Amniotic stem cell (primary cell): ENCODE data around the gene ARHGEF3.
"Not testable (repeated sequence)": the region's sequence is repeated elsewhere in the genome, so short reads cannot be mapped to it uniquely, and the experiment has no call there.

ENCODE experiments used
- DNase-seq: peaks from one replicate; lab custom pipeline; 2025; lab: John Stamatoyannopoulos, UW

ARHGEF3 gene

DNA sequence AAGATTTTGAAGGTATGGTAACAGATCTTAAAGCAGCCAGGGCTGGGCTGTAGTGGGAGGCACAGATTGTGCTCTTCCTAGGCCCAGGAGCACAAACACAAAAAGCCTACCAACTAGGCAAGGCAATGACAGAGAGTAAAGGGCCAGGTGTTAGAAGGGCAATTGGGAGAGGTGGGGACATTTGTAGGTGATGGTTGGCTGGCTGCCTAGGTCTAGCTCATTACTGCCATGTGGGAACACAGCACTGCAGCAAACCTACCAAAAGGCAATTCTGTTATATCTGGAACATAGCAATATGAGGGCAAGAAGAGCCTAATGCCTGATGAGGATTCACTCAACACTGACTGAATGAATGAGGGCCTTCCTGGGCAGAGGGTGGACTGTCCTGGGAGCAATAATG, 30.4 kb downstream of the ARHGEF3 start:
- no peak for DNase-seq

DNA sequence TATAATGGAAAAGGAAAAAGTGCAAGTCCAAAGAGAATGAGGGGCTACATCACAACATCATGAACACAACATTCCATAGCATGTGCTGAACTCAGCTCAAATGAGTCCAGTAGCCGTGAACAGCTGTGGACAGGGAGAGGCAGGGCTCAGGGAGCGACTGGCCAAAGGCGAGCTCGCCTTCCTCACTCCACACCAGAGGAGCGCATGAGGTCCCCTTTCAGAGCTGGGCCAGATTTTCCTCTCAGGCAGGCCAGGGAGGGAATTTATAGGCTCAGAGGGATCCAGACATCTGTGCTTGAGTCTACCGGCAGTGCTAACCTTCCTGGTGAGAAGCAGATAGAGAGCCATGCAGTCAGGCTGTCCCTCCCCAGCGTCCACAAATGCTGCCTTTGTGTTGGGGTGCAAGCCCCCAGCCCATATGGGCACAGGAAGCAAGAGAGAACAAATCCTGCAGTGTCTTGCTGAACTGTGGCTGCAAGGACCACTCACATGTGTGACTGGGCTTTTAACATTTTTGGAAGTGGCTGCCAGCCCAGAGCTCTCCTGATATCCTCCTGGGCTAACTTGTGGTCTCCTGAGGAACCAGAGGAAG, 32.5 kb downstream of the ARHGEF3 start:
- no peak for DNase-seq

DNA sequence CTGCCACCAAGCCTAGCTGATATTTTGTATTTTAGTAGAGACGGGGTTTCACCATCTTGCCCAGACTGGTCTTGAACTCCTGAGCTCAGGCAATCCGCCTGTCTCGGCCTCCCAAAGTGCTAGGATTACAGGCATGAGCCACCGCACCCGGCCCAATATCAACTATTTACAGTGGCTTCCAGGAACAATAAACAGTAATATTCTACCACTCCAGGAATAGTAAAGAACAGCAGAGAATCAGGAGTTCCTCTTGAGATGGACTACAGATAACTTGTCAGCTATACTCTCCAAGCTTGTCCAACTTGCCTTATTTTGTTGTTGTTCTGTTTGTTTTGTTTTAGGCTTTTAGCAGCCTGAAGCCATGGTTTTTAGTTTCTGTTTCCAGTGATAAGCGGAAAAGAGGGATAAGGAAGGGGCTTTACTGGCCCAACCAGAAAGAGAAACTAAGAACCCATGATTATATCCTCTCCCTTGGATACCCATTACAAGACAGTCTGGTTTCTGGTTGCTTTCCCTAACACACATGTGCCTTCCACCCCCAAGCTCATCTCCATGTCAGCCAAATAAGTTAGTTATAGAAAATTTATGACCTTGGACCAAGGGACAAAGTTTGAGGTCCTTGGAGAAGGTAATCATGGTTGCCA, 36.7 kb downstream of the ARHGEF3 start:
- no peak for DNase-seq

GRCh38 chr3:56764184-56764583, 37.6 kb downstream of the ARHGEF3 start:
- DNase-seq, result no peak

GRCh38 chr3:56763233-56763632, 38.5 kb downstream of the ARHGEF3 start:
- no peak for DNase-seq

- DNase-seq, result no peak
Observed at GRCh38 chr3:56762718-56763117, 39.0 kb downstream of the ARHGEF3 start.

DNA sequence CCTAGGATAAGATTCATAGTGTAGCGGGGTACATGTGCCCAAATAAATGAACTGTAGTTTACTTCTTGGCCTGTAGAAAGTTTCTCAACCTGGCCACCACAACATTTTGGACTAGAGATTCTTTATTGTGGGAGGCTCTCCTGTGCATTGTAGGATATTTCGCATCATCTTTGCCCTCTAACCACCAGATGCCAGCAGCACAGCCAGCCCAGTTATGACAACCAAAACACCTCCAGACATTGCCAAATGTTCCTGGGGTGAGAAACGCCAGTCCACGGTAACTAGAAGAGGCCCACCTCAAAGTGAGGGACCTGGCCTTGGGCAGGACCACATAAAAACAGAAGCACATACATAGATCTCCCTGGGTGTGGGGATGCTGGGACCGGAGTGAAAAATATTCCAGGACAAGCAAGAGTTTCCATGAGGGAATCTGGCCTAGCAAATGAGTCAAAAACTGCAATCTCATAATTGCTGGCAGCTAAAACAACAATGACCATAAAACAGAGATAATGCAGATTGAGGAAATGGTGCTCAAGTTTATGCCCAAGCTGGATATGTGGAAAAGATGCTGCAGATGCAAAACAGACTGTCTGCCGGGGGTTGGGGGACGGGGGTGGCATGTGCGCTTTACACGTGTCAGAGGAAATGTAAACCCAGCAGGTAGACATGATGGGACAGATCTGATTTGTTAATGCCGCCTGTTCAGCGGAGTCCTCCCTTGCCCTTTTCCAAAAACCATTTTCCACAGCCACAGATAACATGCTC, 39.7 kb downstream of the ARHGEF3 start:
- peak; percentile 54 for DNase-seq

- no peak for DNase-seq
Observed at GRCh38 chr3:56761023-56761422, 40.7 kb downstream of the ARHGEF3 start.

DNA sequence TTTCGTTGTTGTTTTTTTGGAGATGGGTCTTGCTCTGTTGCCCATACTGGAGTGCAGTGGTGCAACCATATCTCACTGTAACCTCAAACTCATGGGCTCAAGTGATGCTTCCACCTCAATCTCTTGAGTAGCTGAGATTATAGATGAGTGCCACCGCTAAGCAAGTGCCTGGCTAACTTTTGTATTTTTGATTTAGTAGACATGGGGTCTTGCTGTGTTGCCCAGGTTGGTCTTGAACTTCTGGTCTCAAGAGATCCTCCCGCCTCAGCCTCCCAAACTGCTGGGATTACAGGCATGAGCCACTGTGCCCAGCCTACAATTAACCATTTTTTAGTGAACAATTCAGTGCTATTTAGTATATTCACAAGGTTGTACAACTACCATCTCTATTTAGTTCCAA, 42.2 kb downstream of the ARHGEF3 start:
- no peak for DNase-seq

DNA sequence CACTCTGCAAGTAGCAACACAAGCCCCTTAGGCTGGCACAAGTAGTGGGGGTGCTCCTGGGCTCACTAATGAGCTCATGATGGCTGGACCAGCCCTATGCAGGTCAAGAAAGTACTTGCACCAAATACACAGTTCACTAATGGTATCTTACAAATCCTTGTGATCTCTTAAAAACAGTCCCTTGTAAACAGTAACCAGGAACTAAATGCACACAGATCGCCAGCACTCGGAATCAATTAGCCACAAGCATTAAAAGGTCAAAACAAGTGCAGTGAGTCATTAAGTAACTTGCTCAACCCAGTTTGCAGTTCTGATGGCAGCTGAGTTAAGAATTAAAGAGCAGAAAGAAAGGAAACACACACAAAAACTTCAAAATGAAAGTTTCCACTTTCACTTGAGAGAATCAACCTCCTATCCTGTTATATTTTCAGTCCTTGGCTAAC, 43.2 kb downstream of the ARHGEF3 start:
- DNase-seq, result peak; percentile 44

DNA sequence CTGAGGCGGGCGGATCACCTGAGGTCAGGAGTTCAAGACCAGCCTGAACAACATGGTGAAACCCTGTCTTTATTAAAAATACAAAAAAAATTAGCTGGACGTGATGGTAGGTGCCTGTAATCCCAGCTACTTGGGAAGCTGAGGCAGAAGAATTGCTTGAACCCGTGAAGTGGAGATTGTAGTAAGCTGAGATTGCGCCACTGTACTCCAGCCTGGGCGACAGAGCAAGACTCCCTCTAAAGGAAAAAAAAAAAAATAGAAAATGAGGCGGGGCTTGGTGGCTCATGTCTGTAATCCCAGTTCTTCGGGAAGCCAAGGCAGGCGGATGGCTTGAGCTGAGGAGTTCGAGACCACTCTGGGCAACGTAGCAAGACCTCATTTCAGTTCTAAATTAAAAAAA, 43.7 kb downstream of the ARHGEF3 start:
- DNase-seq, result not testable (repeated sequence)

- DNase-seq, result no peak
Observed at GRCh38 chr3:56754741-56755417, 46.9 kb downstream of the ARHGEF3 start.

- no peak for DNase-seq
Observed at GRCh38 chr3:56753206-56753820, 48.4 kb downstream of the ARHGEF3 start.

DNA sequence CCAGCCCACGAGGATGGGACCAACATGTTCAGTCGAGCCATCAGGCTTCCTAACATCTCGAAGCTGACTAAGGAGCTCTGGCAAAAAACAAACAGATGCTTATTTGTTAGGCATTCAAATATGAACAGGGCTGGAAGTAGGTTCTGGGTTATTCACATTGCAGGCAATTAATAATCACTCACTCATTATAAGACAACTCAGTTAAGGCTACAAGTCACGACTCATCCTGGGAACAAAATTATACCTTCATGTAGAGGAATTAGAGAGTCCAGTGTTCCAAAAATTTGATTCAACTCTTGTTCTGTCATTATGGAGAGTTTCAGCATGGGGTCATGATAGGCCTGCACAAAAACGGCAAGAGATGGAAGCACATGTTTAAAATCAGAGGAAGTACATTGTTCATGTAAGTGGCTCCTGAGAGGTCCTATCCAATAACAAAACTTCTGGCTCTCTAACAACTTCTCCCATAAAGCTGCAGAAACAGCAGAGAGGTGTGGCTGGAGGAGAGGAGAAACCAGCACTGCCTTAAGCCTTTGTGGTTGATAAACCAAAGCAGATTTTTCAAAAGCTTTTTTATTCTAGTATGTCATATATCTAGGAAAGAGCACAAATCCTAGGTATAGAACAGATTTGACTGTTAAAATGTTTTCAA, 50.6 kb downstream of the ARHGEF3 start:
- no peak for DNase-seq

- no peak for DNase-seq
Observed at GRCh38 chr3:56748663-56749231, 53.0 kb downstream of the ARHGEF3 start.

GRCh38 chr3:56747150-56747549, 54.6 kb downstream of the ARHGEF3 start:
- no peak for DNase-seq

DNA sequence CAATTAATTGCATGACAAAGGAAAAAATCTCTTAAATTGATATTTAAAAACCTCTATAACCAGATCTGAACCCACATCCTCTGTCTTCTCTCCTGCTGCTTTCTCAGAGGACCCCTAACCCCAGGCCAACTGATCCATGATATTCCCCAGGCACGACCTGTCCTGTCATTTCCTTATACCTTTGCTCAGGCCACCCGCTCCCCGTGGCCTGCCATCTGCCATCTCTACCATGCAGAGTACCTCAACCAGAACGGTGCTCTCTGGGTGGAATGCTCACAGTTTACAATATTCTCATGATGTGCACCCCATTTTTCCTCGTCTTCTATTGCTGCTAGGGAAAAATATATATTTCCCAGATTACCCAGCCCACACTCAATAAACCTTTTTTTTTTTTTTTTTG, 57.7 kb downstream of the ARHGEF3 start:
- no peak for DNase-seq

DNA sequence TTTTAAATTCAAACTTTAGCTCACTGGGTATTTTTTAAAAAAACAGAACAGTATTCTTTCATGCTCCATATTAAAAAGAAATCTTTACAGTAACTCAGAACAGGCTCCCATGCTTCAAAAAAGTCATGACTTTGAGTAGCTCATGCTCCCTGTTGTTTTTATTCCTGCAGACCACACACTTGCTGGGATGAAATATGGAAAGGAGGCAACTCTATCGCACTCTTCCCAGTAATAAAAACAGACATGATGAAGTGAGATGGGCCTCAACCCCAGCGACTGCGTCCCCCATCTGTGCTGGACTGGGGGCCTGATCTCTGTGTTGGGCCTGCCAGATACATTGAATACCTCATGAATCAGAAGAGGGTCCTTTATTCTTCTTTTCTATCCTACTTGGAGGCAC, 58.9 kb downstream of the ARHGEF3 start:
- no peak for DNase-seq

DNA sequence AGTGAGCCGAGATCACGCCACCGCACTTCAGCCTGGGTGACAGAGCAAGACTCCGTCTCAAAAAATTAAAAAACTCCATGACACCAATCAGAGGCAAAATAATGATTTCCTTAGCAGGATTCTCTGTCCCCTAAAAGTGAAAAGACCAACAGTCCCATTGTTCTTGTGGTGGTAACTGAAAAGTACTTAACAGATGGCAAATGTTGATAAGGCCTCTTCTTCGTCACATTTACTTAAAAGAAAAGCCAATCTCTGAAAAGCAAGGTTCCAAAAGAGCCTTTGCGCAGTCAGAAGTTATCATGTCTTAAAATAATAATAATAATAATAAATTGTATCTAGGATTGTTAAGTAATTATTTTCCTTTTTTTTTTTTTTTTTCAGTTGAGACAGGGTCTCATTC, 62.7 kb downstream of the ARHGEF3 start:
- no peak for DNase-seq

DNA sequence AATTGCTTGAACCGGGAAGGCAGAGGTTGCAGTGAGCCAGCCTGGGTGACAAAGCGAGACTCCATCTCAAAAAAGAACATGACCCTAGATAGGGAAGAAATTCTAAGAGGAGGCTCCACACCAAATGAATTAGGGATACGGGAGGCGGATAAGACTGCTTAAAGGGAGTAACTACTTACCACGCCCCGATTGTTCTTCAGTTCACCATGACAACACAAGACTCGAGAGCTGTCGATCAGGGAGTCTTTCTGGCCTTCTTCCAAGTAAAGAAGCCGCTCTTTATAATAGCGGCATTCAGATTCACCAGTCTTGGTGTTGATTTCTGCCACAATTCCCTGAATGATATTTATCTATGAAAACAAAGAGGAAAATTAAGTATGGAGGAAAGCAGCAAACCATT, 64.7 kb downstream of the ARHGEF3 start:
- no peak for DNase-seq

DNA sequence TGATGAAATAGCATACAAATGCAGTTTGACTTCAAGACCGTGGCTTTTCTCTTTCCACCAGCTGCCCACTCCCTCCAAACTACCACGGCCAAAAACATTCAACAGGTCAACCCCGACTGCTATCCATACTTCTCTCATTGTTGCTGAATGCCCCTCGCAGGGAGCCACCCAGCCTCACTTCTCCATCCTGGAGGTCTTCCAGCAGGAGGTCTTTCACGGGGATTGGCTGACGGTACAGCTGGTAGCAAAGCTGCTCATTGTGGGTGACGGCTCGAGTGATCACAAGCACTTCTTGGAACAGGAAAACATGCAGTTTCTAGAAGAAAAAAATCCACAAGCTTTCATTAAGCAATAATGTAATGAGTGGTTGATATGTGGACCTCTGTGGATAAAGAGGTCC, 69.6 kb downstream of the ARHGEF3 start:
- DNase-seq, result no peak
